CD4-positive, alpha-beta T cell treated with Interleukin-15 for 1 hour (primary cell): ENCODE data around the gene KATNAL2.

ENCODE experiments used
- DNase-seq: peaks from one replicate; pipeline ENCODE4 v3.0.0-alpha.2; 2020

Gene KATNAL2

GRCh38 chr18:46917108-46917802 is at the start of gene KATNAL2, which contains the start of gene PIAS2:
TSS of gene KATNAL2 (plus strand) at chr18:46917602. CDS start at chr18:46946873, 29,271 bp downstream.
TSS of gene PIAS2 (minus strand) at chr18:46917507. CDS start at chr18:46917345, 162 bp downstream.
- DNase-seq = peak; percentile 82

- DNase-seq = no peak
Measured at GRCh38 chr18:46868169-46868921, 49.1 kb upstream of the KATNAL2 start.

GRCh38 chr18:46877329-46877987 is 39.9 kb upstream of the KATNAL2 start:
- DNase-seq = no peak

- no peak for DNase-seq
Measured at GRCh38 chr18:46883180-46883579, 34.2 kb upstream of the KATNAL2 start.

GRCh38 chr18:46886893-46887292 is 30.5 kb upstream of the KATNAL2 start:
- DNase-seq = no peak

GRCh38 chr18:46888965-46889364 is 28.4 kb upstream of the KATNAL2 start:
- DNase-seq = no peak

- no peak for DNase-seq
Measured at GRCh38 chr18:46891742-46892214, 25.6 kb upstream of the KATNAL2 start.

- no peak for DNase-seq
Measured at GRCh38 chr18:46892842-46893241, 24.6 kb upstream of the KATNAL2 start.

GRCh38 chr18:46893360-46893759 is 24.0 kb upstream of the KATNAL2 start:
- DNase-seq = no peak

GRCh38 chr18:46894124-46894523 is 23.3 kb upstream of the KATNAL2 start:
- DNase-seq = no peak

GRCh38 chr18:46899274-46899948 is 18.0 kb upstream of the KATNAL2 start:
- DNase-seq = no peak

GRCh38 chr18:46903406-46903805 is 14.0 kb upstream of the KATNAL2 start:
- no peak for DNase-seq

GRCh38 chr18:46909497-46909896 is 7.9 kb upstream of the KATNAL2 start:
- no peak for DNase-seq

GRCh38 chr18:46910856-46911255 is 6.5 kb upstream of the KATNAL2 start:
- DNase-seq = no peak

GRCh38 chr18:46915800-46916550 is 1.4 kb upstream of the KATNAL2 start:
- DNase-seq = no peak

GRCh38 chr18:46916551-46917107 is 773 bp upstream of the KATNAL2 start:
- no peak for DNase-seq

- no peak for DNase-seq
Measured at GRCh38 chr18:46917803-46918600, 600 bp downstream of the KATNAL2 start.

GRCh38 chr18:46920067-46920466 is 2.7 kb downstream of the KATNAL2 start:
- no peak for DNase-seq

GRCh38 chr18:46920653-46921052 is 3.3 kb downstream of the KATNAL2 start:
- DNase-seq = no peak

GRCh38 chr18:46939337-46939963 is 22.0 kb downstream of the KATNAL2 start:
- DNase-seq = no peak
